A549 (cell line): Measurements from ENCODE around the gene TNFSF13B. TPM values are rescaled to one million over a fixed set of nuclear protein-coding genes. Genes with fewer than 3 reads are reported as not detected.
"Not testable (repeated sequence)": the region's sequence is repeated elsewhere in the genome, so short reads cannot be mapped to it uniquely, and the experiment has no call there.

Experiments used
- ATAC-seq, 2 experiments: fragments of 200-7000 bp in 1 of 2; fragments of >200 bp in 1 of 2; cut with Nextera tagmentation in 1 of 2; cut with Tn5 transposase in 1 of 2; 3 replicates each; pipeline versions ENCODE4 v1.8.0 to v1.9.1; 2018 to 2020; ENCODE audit warnings: mild to moderate bottlenecking in 1 of 2, moderate library complexity in 1 of 2
- CTCF ChIA-PET: fragments of 300-600 bp; sonication (Branson Sonifier 250); formaldehyde crosslinking; extraction: SDS; loops from one replicate; lab custom pipeline; 2021; ENCODE audit warnings: antibody characterized with exemption, inconsistent platforms; lab: Yijun Ruan, JAX
- POLR2A ChIA-PET: fragments of 350-600 bp; formaldehyde crosslinking; extraction: SDS; loops from one replicate; lab custom pipeline; 2021; ENCODE audit warnings: antibody characterized with exemption, inconsistent platforms; lab: Yijun Ruan, JAX
- DNase-seq, 2 experiments: peaks; one replicate each; pipeline versions ENCODE4 v3.0.0 to v3.0.0-alpha.2; 2011 to 2016; ENCODE audit warnings: low read depth in 1 of 2, low spot score in 1 of 2
- FAIRE-seq: peaks from 2 replicates; lab custom pipeline; 2011; peaks lifted over from hg19 to GRCh38; lab: Jason Lieb, UNC
- H3K27ac ChIP-seq, 2 experiments: fragments of >200 bp; sonication (Bioruptor Twin); formaldehyde crosslinking; 3 replicates each; pipeline ENCODE4 v1.5.1; 2016 to 2017
- H3K4me1 ChIP-seq: fragments of >200 bp; sonication (Bioruptor Twin); formaldehyde crosslinking; 3 replicates; pipeline ENCODE4 v1.6.1; 2016
- H3K4me2 ChIP-seq: fragments of >200 bp; sonication (Bioruptor Twin); formaldehyde crosslinking; 3 replicates; pipeline ENCODE4 v1.6.1; 2016
- H3K4me3 ChIP-seq: fragments of >200 bp; sonication (Bioruptor Twin); formaldehyde crosslinking; 3 replicates; pipeline ENCODE4 v1.5.1; 2016
- H3K9me3 ChIP-seq: fragments of >200 bp; sonication (Bioruptor Twin); formaldehyde crosslinking; 3 replicates; pipeline ENCODE4 v1.6.1; 2016
- BHLHE40 ChIP-seq: IDR thresholded peaks from 2 replicates; pipeline ENCODE4 v1.6.1; 2012; ENCODE audit warnings: low read depth, low read length, inconsistent platforms
- CBX8 ChIP-seq: fragments of 200-600 bp; sonication (generic); IDR thresholded peaks from 2 replicates; pipeline ENCODE4 v1.6.1; 2016
- CEBPB ChIP-seq, 2 experiments: fragments of >200 bp in 1 of 2; sonication (Bioruptor Twin) in 1 of 2; formaldehyde crosslinking in 1 of 2; IDR thresholded peaks; 2 replicates each; pipeline ENCODE4 v1.6.1; 2012 to 2016
- CHD2 ChIP-seq: fragments of 150-350 bp; IDR thresholded peaks from 2 replicates; pipeline ENCODE4 v1.6.1; 2014; ENCODE audit warnings: low read length; ENCODE audit not compliant: partially characterized antibody
- HES2 ChIP-seq: fragments of >200 bp; sonication (Bioruptor Twin); formaldehyde crosslinking; IDR thresholded peaks from 2 replicates; pipeline ENCODE4 v1.6.1; 2016
- HEYL ChIP-seq: fragments of 250-450 bp; sonication (Bioruptor Pico); IDR thresholded peaks from 2 replicates; pipeline ENCODE4 v1.8.0; 2021; ENCODE audit warnings: mild to moderate bottlenecking, moderate library complexity
- HOXB13 ChIP-seq: fragments of 250-450 bp; sonication (Bioruptor Pico); IDR thresholded peaks from 2 replicates; pipeline ENCODE4 v1.5.0; 2020; ENCODE audit warnings: low read depth, mild to moderate bottlenecking, moderate library complexity
- JUN ChIP-seq, 2 experiments: fragments of >200 bp; sonication (Bioruptor Twin); formaldehyde crosslinking; IDR thresholded peaks; 2 replicates in 1 of 2; 3 replicates in 1 of 2; pipeline ENCODE4 v1.6.1; 2016 to 2017
- JUNB ChIP-seq: fragments of >200 bp; sonication (Bioruptor Twin); formaldehyde crosslinking; IDR thresholded peaks from 2 replicates; pipeline ENCODE4 v1.6.1; 2016
- KDM5A ChIP-seq: fragments of 200-600 bp; sonication (generic); IDR thresholded peaks from 2 replicates; pipeline ENCODE4 v1.6.1; 2016; ENCODE audit warnings: antibody characterized with exemption, mild to moderate bottlenecking
- MAFK ChIP-seq: fragments of 450-650 bp; IDR thresholded peaks from 2 replicates; pipeline ENCODE4 v1.6.1; 2014; ENCODE audit not compliant: partially characterized antibody
- NFE2L2 ChIP-seq: fragments of 150-350 bp; conservative IDR thresholded peaks from 2 replicates; pipeline ENCODE4 v1.6.1; 2014; ENCODE audit warnings: low read length
- NR3C1 ChIP-seq: fragments of >200 bp; sonication (Bioruptor Twin); formaldehyde crosslinking; IDR thresholded peaks from 3 replicates; pipeline ENCODE4 v1.6.1; 2017
- POLR2AphosphoS2 ChIP-seq: conservative IDR thresholded peaks from 2 replicates; pipeline ENCODE4 v1.6.1; 2012; ENCODE audit warnings: low read length, improper control_type of control experiment, inconsistent platforms
- RARB ChIP-seq: fragments of 250-450 bp; sonication (Bioruptor Pico); IDR thresholded peaks from 2 replicates; pipeline ENCODE4 v1.8.0; 2021; ENCODE audit warnings: mild to moderate bottlenecking, moderate library complexity
- REST ChIP-seq: fragments of 200-600 bp; sonication (generic); IDR thresholded peaks from 2 replicates; pipeline ENCODE4 v1.6.1; 2016; ENCODE audit warnings: antibody characterized with exemption, mild to moderate bottlenecking, moderate library complexity
- RFX5 ChIP-seq: fragments of 450-650 bp; IDR thresholded peaks from 2 replicates; pipeline ENCODE4 v1.7.1; 2014; ENCODE audit warnings: antibody characterized with exemption, mild to moderate bottlenecking, moderate library complexity
- RNF2 ChIP-seq: fragments of 200-600 bp; sonication (generic); IDR thresholded peaks from 2 replicates; pipeline ENCODE4 v1.6.1; 2016; ENCODE audit warnings: low read depth, mild to moderate bottlenecking, antibody characterized with exemption, moderate library complexity, borderline replicate concordance
- ZSCAN20 ChIP-seq: fragments of 250-450 bp; sonication (Bioruptor Pico); IDR thresholded peaks from 2 replicates; pipeline ENCODE4 v1.8.0; 2022; ENCODE audit warnings: mild to moderate bottlenecking, moderate library complexity
- WGBS: methylation state at CpG from one replicate; pipeline ENCODE4 v1.1.6; 2017; ENCODE audit errors: missing lambda C conversion rate; 5-methylcytosine and 5-hydroxymethylcytosine counted together
- polyA plus RNA-seq, 4 experiments: library from polyadenylated mRNA; depleted of rRNA in 3 of 4; stranded (reverse); fragments of >200 nt; fragmentation: RNase III in 1 of 4; extraction: RNeasy Plus Mini Kit Qiagen cat#74134 plus additional on column Dnase treatment in 1 of 4; gene quantifications; 2 replicates in 3 of 4; 3 replicates in 1 of 4; pipeline ENCODE4 v1.2.3, GENCODE V29; 2011 to 2017

Gene TNFSF13B
- polyA plus RNA-seq, 2 of the 4 experiments (the other 2 are of a cell fraction): 0.13 to 0.22 TPM

DNA sequence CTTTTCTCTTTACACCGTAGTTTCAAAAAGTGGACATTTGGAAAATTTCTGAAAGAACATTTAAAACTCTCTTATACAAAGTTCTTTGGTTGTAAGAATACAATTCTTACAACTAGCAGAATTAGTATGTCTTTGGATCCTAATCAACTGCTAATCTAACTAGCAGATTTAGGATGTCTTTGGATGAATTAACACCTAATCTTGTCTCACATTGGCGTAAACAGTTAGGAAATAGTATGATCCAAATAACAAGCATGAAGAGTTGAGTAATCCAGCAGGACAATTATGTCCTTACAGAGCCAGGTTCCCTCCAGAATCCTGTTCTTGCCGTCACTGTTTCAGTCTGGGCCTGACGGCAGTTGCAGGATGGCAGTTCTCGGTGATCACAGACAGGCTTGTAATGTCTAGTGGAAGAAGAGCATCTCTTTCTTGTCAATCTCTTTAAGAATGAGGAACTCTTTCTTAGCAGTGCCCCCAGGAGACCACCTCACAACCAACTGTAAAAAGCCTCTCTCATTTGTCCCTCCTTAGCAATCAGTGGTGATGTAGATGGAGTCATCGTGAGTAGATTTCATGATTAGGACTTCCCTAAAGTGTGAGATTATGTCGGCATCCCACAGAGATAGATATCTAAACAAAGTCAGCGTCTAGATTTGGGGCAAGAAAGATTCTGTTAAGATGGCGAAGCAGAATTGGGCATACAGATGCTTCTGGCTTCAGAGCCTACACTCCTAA, 5.7 kb upstream of the TNFSF13B start:
- H3K27ac ChIP-seq: no peak overlapping the region
- no peak overlapping the region for H3K4me3 ChIP-seq
- no peaks in the 10 kb centered on the region for H3K4me1 ChIP-seq
- H3K4me2 ChIP-seq: no peak overlapping the region
- FAIRE-seq (no peak), ATAC-seq (no peak), DNase-seq (no peak)
- TF ChIP-seq ZSCAN20 (CRISPR knock-in tag): no peak
- TF ChIP-seq JUNB: no peak
- TF ChIP-seq RARB (CRISPR knock-in tag): no peak
- TF ChIP-seq CHD2: no peak
- TF ChIP-seq HOXB13: no peak
- no peak for TF ChIP-seq NR3C1
- TF ChIP-seq RNF2: no peak
- no peak for TF ChIP-seq HEYL (CRISPR knock-in tag)
- no peak for TF ChIP-seq BHLHE40
- TF ChIP-seq HES2: no peak
- no peaks in the 10 kb centered on the region for H3K9me3 ChIP-seq
- 79% methylated on average over 9 of the region's 9 CpGs for WGBS
- CTCF ChIA-PET: no interaction called here
- POLR2A ChIA-PET: no interaction called here

- TF ChIP-seq BHLHE40 (no peak), MAFK (no peak)
- TF ChIP-seq, all 56 proteins: peak for 0
- ChIA-PET POLR2A (no interaction called here), CTCF (no interaction called here)
- no peak overlapping the region for H3K4me2 ChIP-seq
- FAIRE-seq: no peak
- no peak for ATAC-seq
- no peak overlapping the region for H3K4me3 ChIP-seq
- H3K4me1 ChIP-seq: no peaks in the 10 kb centered on the region
- DNase-seq: no peak
- no peaks in the 10 kb centered on the region for H3K9me3 ChIP-seq
- H3K27ac ChIP-seq: no peak overlapping the region
- 61% methylated on average over 10 of the region's 10 CpGs for WGBS
These were observed 3.1 kb upstream of the TNFSF13B start for GRCh38 chr13:108266321-108266990.

GRCh38 chr13:108267347-108267746, 2.2 kb upstream of the TNFSF13B start:
- H3K4me1 ChIP-seq: peaks cover 2% of the 10 kb centered on the region; the same call in 1 of the 3 replicates
- ATAC-seq (no peak), FAIRE-seq (no peak), DNase-seq (no peak)
- ChIA-PET POLR2A (no interaction called here), CTCF (no interaction called here)
- 40% methylated on average over 4 of the region's 4 CpGs for WGBS
- no peak overlapping the region for H3K27ac ChIP-seq
- H3K9me3 ChIP-seq: no peaks in the 10 kb centered on the region
- TF ChIP-seq JUN (IDR thresholded peaks at IDR 0.05) (no peak), BHLHE40 (no peak), RARB (CRISPR knock-in tag) (no peak)
- no peak overlapping the region for H3K4me2 ChIP-seq
- no peak overlapping the region for H3K4me3 ChIP-seq

- CTCF ChIA-PET: interaction anchor here (1.4 kb wide), 1 partner anchor 55 kb away, joined by 3 read pairs; no protein-coding TSS in a partner anchor
- FAIRE-seq, H3K4me3 ChIP-seq, POLR2A ChIA-PET, DNase-seq, H3K4me2 ChIP-seq, H3K9me3 ChIP-seq, H3K27ac ChIP-seq, ATAC-seq, H3K4me1 ChIP-seq: not testable (repeated sequence)
- WGBS: 83% methylated on average over 3 of the region's 3 CpGs
These were observed 1.7 kb upstream of the TNFSF13B start for GRCh38 chr13:108267855-108268254.

GRCh38 chr13:108268466-108269112, 929 bp upstream of the TNFSF13B start:
- ChIA-PET POLR2A (no interaction called here), CTCF (interaction anchor here (1.4 kb wide), 1 partner anchor 54 kb away, joined by 3 read pairs; no protein-coding TSS in a partner anchor)
- WGBS: 69% methylated on average over 4 of the region's 4 CpGs
- FAIRE-seq (no peak), ATAC-seq (no peak), DNase-seq (no peak)
- Histone ChIP-seq H3K27ac (no peak overlapping the region), H3K4me1 (peaks cover 4% of the 10 kb centered on the region; the same call in 1 of the 3 replicates), H3K9me3 (no peaks in the 10 kb centered on the region), H3K4me2 (no peak overlapping the region), H3K4me3 (no peak overlapping the region)
- TF ChIP-seq NFE2L2: no peak
- TF ChIP-seq CBX8: no peak
- no peak for TF ChIP-seq RFX5
- TF ChIP-seq REST: no peak
- no peak for TF ChIP-seq CHD2
- TF ChIP-seq KDM5A: no peak
- no peak for TF ChIP-seq POLR2AphosphoS2
- no peak for TF ChIP-seq CEBPB (IDR thresholded peaks at IDR 0.05)
- TF ChIP-seq HOXB13: no peak
